CD4-positive, alpha-beta T cell treated with Interleukin-2 at 100 ng/mL for 4 hours (primary cell): ENCODE measurements around the gene LINGO1.

Experiments used
- DNase-seq: peaks from one replicate; pipeline ENCODE4 v3.0.0-alpha.2; 2020; ENCODE audit warnings: low spot score

The LINGO1 gene

DNA sequence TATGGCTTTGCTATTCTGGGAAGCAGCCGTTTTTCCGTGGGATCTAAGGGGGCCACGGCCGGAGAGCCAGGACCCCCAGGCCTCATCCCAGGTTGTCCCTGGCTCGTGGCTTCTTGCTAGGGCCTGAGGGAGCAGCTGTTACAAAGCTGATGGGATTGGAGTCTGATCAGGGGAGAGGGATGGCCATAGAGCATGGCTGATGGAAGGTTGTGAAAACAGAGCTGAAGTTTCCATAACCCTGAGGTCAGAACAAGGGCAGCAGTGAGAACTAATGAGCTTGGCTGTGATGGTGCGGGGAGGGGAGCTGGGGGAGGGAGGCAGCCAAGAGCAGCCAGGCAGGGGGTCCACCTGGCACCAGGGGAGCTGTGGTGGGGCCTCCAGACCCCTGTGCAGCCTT lies 63.0 kb downstream of the LINGO1 start:
- no peak for DNase-seq

DNA sequence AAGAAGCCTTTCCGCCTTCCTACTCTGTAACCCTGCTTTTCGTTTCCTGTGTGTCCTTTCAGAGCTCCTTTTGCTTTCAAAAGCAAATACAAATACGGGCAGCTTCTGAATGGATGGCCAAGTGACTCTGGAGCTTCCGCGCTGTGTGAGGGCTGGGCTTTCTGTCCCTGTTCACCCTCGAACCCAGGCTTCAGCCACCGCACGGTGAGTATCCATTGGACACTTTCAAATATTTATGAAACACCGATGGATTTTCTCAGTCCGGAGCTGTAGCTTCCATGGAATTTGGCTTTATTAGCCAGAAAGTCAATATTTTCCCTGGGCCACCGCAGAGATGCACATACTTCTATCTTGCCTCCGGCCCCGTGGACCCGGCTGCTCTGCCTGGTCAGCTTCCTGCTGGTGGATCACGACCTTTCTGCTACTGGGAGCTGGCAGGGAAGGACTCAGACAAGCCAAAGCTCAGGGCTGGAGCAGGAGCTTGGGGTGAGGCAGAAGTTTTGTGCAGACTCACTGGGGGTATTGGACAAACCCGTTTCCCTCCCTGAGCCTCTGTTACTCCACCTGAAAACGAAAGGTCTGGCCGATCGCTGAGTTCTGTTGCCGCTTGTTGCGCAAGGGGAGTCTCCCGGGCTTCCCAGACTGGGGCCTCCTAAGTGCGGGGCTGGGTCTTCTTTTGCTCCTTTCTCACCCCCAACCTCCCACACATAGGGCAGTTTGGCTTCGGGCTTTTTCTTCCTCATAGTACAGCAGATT lies 63.6 kb downstream of the LINGO1 start:
- no peak for DNase-seq

DNA sequence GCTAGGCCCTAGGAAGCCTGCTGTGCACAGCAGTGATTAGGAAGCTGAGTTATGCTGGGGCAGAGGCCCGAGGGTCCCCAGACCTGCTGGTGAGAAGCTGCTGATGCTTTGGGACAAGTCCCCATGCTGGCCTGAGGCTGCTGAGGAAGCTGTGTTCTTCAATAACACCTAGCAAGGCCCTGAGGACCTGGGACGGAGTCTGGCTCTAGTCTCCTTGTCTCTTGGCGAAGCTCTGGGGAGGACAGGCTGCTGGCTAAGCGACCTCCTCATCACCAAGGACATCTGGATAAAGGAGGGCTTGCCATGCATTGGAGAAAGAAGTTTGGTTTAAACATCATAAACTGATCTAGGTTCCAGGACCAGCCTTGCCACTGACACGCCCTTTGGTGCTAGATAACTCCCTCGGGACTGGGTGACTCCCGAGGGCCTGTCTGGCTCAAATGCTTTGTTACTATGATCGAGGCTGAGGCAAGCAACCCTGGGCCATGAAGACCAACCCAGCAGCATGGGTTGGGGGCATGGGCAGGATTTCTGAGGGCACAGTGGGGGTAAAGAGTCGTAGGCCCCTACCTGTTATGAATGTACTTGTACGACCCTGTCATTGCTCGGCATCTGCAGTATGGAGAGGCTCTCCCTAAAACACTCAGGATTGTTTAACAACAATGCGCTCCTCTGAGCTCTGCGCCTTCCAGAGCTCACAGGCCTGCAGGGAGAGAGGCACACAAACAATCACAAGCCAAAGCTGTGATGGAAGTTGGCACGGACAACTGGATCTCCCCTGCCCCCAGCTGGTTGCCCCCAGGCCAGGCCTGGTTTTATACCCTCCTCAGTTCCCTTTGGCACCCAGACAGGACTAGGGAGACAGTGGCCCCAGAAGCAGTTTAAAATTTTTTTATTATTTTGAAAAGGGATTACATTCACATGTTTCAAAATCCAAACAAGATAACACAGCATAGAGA lies 64.4 kb downstream of the LINGO1 start:
- no peak for DNase-seq

DNA sequence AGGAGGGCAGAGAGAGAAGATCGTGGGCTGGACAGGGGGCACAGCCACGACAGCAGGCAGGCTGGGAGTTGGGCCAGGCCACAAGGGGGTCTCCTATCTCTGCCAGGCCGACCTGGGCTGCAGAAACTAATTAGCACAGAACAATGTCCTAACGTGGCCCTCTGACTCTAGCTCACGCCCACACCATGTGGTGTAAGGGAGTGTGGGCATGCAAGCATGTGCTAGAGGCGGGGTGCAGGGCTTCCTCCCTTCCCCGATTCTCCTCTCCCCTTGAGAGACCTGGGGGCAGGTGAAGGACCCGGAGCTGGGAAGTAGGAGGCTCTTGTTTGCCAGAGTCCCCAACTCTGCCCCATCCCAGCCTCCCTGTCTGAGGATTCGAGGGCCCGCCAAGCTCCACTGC lies 65.5 kb downstream of the LINGO1 start:
- no peak for DNase-seq

DNA sequence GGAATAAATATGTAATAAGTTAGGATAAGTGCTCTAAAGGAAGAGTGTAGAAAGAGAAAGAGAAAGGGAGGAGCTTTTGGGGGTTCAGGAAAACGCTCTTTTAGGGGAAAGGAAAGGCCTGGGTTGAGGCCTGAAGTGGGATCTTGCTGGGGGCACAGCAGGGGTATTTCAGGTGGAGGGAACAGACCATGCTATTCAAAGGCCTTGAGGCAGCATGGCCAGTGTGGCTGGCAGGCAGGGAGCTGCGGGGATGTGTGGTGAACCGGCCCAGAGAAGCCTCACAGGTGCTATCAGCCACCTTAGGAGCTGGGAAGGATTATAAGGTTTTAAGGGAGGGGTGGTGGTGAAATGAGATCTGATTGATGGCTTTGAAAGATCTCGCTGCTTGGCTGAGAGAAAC lies 66.6 kb downstream of the LINGO1 start:
- no peak for DNase-seq

DNA sequence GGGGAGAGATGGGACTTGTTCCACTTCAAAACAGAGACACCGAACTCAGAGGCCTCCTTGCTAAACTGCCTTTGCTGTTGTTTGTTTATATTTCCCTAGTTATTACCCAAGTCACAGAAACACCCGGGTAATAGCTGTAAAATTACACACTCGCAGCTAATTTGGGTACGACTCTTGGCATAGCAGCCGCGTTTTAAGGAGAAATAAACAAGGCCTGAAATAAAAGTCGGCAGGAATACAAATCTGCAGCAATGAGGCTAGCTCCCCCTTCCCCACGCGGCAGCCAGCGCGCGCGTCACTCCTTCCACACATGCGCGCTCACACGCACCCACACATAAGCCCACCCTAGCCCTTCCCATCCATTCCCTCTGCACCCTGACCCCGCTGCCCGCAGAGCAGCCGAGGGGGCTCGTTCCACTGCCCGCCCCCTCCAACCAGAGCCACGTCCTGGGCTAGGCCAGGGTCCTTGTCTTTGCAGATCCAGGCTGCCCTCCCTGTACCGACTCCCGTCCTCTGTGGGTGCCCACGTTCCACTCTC lies 67.3 kb downstream of the LINGO1 start:
- DNase-seq = no peak

DNA sequence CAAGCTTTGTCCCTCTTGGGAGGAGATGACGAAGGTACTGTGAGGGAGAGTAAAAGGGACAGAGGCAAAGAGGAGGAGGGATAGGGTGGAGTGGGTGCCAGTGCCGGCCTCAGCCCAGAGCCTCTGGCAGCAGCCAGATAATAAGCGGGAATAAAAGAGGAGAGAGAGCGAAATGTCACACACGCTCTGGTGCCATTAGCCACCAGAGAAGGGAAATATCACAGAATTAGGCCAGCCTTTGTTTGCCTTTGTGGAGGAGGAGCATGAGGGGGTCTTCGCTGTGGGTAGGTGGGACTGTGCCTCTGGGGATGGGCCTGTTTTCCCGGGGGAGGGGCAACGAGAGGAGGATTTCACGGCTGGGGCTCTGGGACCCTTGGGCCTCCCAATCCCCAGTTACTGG lies 67.8 kb downstream of the LINGO1 start:
- DNase-seq = no peak

DNA sequence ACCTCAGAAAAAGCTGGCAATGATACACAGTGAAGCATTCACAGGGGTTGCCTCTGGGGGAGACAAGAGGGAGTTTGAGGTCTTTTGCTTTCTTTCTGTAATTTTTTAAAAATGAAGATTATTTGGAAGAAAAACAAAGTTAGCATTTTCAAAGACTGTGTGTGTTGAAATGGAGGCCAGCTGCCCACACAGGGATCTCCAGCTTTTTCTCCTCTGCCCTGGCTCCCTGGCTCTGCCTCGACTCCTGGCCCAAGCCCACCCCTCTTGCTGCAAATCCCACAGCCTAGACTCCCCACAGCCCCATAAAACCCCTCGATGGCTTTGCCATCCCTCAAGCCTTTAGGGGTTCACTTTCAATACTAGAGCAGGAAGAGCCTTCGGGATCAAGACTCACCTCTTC lies 68.4 kb downstream of the LINGO1 start:
- no peak for DNase-seq

DNA sequence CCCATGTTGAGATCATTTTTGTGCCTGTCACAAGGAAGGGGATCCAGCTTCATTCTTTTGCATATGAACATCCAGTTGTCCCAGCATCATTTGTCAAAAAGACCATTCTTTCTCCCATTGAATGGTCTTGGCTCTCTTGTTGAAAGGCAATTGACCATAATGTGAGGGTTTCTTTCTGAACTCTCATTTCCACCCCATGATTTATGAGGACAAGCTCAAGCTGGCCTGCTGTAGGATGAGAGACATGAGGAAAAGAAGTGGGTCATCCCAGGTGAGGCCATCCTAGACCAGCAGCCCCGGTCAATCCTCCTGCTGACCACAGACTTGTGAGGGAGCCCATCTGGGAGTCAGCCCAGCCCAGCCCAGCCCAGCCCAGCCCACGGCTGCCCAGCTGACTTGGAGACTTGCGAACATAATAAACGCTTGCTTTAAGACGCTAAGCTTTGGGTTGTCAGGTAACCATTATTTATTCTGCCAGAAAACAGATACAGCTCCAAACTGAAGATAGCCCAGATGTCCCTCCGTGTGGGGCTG lies 69.0 kb downstream of the LINGO1 start:
- no peak for DNase-seq
